GM18499 (cell line): ENCODE data around the gene ZNF260.
"Not testable (repeated sequence)": the region's sequence is repeated elsewhere in the genome, so short reads cannot be mapped to it uniquely, and the experiment has no call there.

Source experiments
- ATAC-seq: cut with Tn5 transposase; IDR thresholded peaks from one replicate; pipeline ENCODE4 v1.9.1; 2021; ENCODE audit warnings: moderate number of reproducible peaks; ENCODE audit not compliant: insufficient read depth, unreplicated experiment

The ZNF260 gene

DNA sequence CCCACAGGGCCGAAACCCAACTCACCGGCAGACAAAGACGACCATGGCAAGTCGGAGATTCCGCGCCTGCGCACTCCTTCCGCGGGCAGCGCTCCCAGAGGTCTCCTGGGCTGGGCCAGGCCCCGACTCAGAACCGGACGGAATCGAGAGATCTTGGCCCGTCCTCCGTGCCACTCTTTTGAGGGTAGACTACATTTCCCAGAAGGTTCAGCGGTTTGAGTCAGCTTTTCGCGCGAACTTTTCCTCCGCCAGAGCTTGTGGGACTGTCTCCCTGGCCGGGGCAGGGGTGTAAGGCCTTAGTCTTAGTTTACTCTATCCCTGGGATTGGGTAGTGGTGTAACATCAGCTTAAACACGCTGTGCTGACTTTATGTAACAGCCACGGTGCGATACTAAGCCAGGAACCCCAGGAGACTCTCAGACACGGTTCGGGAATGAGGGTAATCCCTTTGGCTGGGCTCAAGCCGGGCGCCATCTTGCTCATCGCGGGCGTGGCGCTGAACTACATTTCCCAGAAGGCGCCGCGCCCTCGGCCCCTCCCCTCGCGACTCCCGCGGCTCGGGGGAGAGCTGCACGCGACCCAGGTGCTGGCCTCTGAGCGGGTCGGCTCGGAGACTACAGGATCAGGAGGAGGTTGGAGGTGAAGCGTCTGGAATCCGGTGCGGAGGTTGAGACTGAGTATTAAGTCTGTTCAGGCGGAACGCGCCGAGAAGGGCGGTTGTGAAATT, at the start of gene ZNF260:
TSS of gene ZNF260 (minus strand) at position 78 of the 727 bp plus-strand sequence. CDS start 13,033 bp downstream, outside the sequence.
- peak; percentile 52 for ATAC-seq

DNA sequence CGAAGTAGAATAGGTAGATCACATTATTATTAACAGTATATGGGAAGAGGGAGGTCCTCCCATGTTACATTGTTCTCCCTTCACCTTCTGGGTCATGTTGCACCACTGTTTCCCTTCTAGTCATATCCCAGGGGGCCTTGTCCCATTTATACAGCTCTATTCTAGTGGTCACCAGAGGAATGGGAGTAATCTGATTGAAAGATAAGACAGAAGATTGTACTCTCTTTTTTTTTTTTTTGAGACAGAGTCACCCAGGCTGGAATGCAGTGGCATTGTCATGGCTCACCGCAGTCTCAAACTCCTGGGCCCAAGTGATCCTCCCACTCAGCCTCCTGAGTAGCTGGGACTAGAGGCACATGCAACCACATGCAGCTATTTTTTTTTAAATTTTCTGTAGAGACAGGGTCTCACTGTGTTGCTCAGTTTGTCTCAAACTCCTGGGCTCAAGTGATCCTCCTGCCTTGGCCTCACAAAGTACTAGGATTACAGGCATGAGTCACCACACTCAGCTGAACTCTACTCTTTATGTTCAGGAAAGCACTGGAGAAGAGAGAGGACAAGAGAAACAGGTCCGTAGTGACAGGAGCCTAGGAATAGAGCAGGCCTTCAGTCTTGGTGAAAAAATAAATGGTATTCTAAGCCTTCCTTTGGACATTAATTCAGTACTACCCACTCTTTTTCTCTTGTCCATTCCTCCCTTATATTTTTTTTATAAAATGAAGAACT, 49.4 kb upstream of the ZNF260 start:
- no peak for ATAC-seq

DNA sequence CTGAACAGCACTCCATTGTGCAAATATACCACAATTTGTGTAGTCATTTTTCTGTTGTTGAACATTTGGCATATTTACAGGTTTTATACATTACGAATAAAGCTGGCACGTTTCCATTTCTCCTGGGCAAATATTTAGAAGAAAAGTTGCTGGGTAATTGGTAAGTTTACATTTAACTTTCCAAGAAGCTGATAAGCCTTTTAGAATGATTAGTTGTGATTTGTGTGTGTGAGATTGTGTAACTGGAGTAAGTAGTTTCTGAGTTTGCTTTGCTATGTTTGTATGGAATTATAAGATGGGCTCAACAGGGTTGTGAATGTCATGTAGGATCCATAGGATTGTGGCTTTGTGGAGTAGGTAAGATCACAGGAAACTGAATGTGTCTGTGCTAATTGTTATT, 46.7 kb upstream of the ZNF260 start:
- no peak for ATAC-seq

DNA sequence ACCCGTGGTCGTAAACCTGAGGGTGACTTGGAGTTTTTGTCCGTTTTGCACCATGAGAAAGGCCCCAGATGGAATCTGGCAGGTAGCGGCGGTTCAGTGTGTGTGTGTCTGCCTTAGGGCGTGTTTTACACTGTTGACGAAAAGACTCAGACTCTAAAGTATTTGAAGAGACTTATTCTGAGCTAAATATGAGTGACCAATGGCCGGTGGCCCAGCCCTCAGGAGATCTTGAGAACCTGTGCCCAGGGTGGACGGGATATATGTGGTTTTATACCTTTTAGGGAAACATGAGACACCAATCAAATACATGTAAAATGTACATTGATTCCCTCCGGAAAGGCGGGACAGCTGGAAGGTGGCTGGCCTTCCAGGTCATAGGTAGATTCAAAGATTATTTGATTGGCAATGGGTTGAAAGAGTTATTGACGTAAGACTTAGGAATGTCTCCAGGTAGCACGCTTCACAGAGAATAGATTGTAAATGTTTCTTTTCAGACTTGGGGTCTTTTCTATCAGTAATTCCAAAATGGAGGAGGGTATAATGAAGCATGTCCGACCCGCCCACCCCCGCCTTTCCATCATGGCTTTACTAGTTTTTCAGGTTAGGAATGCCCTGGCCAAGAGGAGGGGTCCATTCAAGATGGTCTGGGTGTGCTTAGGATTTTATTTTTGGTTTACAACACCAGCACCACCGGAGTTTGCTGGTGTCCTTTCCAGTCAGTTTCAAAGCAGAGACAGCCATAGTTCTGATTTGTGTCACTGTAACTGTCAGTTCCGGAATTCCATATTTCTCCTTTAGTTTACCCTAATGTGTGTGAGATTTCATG, 46.0 kb upstream of the ZNF260 start:
- no peak for ATAC-seq

DNA sequence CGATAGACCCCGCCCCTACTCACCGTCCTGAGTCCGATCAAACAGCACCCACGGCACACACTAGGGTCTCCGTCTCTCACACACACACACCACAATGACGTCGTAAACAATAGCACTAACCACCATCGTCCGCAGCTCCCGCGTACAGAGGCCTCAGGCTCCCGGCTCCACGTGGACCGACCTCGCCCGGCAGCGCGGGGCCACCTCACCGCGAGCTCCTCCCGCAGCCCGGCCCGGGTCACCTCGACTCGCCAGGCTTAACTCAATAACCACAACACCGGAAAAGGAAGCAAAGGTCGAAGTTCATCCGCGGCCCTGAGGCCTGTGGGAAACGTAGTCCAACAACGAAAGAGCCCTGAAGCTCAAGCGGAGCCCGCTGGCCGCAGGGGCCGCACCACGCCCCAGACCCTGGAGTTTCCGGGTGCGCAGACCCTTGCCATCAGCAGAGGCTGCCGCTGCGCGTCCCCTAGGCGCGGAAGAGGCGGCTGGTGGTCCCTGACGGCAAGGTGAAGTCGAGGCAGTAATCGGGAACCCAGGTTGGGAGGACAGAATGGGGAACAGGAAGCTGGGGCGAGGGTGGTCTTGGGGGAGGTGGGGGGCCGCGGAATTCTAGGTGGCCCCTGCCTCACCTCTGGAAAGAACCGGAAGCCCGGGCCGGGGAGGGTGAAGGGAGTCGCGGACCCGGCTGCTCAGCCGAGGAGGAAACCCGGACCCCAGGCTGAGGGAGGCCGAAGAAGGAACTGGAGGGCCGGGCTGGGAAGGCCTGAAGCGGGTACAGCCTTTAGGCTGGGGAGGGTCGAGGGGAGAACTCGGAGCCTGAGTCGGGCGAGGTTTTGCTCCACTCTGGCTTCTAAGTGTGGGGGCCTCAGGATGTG, 45.2 kb upstream of the ZNF260 start, which contains the start of gene ZNF529:
TSS of gene ZNF529 (minus strand) at position 273 of the 875 bp plus-strand sequence. CDS start 946 bp downstream, outside the sequence.
- ATAC-seq, result peak; percentile 61

DNA sequence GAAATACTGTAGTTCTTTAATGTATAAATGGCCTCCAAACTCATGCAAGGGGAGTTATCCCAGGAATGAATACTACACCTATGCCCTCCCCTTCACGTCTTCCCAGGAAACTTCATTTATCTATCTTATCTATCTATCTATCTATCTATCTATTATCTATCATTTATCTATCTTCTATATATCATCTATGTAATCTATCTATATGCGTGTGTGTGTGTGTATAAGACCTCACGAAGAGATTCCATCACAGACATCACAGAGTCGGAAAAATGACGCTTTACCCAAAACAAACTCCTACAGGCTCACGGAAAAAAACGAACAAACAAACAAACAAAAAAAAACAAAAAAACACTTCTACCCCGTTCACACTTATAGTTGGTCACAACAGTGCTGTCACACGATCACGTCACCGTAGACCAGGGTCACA, 44.5 kb upstream of the ZNF260 start:
- ATAC-seq, result no peak

DNA sequence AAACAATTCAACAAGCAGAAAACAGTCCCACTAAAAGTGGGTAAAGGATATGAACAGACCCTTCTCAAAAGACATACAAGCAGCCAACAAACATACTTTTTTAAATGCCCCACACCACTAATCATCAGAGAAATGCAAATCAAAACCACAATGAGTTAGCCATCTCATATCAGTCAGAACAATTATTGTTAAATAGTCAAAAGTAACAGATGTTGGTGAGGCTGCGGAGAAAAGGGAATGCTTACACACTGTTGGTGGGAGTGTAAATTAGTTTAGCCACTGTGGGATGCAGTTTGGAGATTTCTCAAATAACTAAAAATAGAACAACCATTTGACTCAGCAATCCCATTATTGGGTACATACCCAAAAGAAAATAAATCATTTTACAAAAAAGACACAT, 36.3 kb upstream of the ZNF260 start:
- no peak for ATAC-seq

DNA sequence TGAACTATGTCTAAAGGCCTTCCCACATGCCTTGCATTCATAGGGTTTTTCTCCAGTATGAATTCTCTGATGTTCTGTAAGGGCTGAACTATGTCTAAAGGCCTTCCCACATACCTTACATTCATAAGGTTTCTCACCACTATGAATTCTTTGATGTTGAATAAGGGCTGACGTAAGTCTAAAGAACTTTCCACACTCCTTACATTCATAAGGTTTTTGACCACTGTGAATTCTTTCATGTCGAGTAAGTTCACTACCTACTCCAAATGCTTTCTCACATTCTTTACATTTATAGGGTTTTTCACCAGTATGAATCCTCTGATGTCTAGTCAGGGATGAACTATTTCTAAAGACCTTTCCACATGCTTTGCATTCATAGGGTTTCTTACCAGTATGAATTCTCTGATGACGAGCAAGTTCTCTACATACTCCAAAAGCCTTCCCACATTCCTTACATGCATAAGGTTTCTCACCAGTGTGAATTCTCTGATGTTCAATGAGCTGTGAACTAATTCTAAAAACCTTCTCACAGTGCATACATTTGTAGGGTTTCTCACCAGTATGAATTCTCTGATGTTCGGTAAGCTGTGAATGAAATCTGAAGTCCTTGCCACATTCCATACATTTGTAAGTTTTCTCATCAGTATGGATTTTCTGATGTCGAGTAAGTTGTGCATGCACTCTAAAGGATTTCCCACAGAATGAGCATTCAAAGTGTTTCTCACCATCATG, 19.1 kb upstream of the ZNF260 start:
- no peak for ATAC-seq

DNA sequence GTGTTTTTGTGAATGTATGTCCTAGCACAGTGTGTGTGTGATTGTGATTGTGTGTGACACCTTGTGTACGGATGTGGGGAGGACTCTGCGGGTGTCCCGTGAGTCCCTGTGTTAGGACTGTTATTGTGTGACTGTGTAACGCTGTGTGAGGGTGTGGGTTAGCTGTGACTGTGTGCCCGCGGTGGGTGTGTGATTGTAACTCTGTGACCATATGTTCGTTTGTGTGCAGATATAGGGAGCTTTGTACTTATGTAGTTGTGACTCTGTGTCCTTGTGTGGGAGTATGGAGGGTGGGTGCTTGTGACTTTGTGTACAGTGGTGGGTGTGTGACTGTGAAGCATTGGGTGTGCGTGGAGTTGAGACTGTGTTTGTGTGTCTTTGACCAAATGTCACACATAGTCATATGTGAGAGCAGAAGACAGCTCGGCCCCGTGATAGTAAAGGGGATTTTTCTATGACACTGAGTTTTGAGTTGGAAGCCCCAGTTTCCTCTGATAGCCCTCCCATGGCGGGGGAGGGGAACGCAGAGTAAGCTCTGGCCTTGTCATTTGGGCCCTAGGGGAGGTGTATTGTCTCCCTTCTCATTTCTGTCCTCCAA, 949 bp upstream of the ZNF260 start:
- peak; percentile 24 for ATAC-seq

DNA sequence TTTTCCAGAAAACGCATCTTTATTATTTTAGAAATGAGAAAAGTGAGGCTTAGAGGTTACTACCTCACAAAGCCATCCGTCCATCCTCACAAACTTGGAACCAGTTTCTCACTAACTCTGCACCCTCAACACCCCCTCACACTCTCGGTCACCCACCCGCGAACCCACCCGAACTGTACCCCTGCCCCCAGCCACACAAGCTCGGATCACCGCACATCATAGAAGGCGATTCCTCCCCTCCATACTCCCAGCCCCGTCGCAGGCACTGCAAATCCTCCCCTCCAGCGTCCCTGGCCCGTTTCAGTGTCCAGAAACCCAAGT, 238 bp downstream of the ZNF260 start:
- ATAC-seq, result no peak

DNA sequence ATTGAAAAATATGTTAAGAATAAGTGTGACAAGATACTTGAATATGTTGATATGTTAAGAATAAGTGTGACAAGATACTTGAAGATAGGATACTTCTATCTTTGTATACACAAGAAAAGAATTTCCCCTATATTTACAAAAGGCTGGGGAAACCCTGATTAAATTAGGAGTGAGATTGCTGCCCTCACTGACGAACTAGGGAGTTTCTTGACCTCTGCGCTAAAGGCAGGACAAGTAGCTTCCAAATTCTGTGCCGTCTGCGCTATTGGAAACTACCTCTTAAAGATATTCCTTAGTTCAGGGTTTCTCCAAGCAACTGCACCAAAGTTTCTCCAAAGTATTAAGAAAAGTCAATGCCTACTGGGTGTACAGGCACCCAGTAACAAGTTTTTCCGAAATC, 730 bp downstream of the ZNF260 start:
- no peak for ATAC-seq

DNA sequence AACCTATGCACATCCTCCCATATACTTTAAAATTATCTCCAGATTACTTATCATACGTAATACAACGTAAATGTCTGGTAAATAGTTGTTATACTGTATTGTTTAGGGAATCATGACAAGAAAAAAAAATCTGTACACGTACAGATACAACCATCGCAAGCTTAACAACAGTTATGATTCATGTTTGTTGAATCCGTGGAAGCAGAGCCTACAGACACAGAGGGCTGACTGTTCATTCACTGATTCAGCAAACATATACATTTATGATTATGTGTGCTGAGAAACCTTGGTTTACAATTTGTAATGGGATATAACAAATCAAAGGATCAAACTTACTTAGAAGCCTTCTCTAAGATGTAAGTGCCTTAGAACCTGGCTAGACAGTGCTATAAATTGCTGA, 1.5 kb downstream of the ZNF260 start:
- no peak for ATAC-seq

DNA sequence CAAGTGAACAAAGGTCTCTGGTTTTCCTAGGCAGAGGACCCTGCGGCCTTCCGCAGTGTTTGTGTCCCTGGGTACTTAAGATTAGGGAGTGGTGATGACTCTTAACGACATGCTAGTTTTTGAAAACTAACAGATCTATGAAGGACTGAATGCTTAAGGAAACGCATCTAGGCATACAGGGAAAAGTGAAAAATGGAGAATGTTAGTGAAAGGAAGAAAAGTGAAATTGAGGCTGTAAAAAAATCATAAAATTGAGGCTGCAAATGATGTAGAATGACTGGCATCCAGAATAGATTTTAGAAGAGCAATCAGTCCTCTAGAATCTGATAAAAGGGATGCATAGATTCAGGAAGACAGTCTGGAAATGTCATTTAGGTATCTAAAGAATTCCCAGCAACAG, 3.5 kb downstream of the ZNF260 start:
- no peak for ATAC-seq

DNA sequence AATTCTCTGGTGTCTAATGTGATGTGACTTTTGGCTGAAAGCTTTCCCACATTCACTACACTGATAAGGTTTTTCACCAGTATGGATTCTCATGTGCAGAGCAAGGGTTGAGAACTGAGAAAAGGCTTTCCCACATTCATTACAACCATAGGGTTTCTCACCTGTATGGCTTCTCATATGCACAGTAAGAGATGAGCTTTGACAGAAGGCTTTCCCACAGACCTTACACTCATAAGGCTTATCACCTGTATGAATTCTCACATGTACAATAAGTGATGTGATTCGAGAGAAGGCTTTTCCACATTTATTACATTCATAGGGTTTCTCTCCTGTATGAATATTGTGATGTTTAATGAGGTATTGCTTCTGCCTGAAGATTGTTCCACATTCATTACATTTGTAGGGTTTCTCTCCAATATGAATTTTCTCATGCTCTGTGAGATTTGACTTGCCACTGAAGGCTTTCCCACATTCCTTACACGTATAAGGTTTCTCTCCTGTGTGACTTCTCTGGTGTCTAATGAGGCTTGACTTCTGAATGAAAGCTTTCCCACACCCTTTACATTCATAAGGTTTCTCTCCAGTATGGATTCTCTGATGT, 14.0 kb downstream of the ZNF260 start:
- no peak for ATAC-seq

DNA sequence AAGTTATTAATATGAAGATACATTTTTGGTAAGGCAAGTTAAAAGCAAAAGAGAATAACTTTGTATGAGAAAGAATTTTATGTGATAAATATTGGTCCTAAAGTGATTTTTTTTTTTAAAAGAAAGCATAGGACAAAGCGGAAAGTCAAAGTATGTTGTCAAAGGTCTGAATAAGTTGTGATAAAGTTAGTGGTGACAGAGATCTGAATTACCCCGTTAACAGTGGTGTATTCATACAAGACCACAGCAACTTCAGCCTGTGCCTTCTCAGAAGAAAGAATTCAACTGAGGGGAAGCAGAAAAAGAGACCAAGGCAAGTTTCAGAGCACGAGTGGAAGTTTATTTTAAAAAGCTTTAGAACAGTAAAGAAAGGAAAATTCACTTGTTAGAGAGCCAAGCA, 19.7 kb downstream of the ZNF260 start:
- ATAC-seq, result no peak

DNA sequence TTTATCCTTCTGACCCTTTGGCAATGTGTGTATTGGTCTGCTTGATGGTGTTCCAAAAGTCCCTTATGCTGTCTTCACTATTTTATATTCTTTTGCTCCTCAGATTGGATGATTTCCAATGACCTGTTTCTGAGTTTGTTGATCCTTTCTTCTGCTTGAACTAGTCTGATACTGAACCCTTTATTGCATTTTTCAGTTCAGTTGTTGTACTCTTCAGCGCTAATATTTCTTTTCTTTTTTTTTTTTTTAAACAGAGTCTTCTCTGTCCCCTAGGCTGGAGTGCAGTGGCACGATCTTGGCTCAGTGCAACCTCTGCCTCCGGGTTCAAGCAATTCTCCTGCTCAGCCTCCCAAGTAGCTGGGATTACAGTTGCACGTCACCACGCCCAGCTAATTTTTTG, 26.1 kb downstream of the ZNF260 start:
- no peak for ATAC-seq

DNA sequence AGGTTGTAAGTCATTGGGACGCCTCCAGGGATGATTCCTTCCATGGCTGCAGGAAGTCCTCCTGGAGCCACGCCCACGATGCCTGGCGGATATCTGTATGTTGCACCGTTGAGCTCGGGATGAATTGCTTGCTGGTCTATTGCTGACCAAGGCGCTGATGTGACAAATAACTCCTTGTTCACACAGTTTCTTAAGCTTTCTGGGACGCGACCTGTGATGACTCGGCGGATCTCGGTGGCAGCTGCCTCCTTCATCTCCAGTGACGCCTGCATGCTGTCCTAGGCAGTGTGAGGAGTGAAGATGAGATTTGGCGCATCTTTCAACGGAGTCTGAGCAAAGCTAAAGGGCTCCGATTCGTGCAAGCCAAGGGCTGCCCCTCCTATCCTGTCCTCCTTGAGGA, 31.1 kb downstream of the ZNF260 start:
- ATAC-seq, result no peak

DNA sequence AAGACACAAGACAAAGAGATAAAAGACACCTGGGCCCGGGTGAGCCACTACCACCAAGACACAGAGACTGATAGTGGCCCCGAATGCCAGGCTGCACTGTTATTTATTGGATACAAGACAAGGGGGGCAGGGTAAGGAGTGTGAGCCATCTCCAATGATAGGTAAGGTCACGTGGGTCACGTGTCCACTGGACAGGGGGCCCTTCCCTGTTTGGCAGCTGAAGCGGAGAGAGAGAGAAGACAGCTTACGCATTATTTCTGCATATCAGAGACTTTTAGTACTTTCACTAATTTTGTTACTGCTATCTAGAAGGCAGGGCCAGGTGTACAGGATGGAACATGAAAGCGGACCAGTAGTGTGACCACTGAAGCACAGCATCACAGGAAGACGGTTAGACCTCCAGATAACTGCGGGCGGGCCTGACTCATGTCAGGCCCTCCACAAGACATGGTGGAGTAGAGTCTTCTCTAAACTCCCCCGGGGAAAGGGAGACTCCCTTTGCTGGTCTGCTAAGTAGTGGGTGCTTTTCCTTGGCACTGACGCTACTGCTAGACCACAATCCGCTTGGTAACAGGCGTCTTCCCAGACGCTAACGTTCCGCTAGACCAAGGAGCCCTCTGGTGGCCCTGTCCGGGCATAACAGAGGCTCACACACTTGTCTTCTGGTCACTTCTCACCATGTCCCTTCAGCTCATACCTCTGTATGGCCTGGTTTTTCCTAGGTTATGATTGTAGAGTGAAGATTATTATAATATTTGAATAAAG, 35.2 kb downstream of the ZNF260 start:
- not testable (repeated sequence) for ATAC-seq
